Coronary artery (tissue), 2 donors: ENCODE measurements around the gene MAGI2.
A peak's percentile ranks its signal among the peaks of the same experiment; 100 is the strongest.

Source experiments
- DNase-seq: peaks from one replicate; pipeline ENCODE4 v3.0.0-alpha.2; 2017; ENCODE audit warnings: low spot score
- H3K27ac ChIP-seq, 2 donors: fragments of 200-600 bp; sonication (generic); one replicate each; pipeline ENCODE4 v1.5.1; 2016 to 2019
- H3K4me3 ChIP-seq: fragments of 200-600 bp; sonication (generic); 2 replicates; pipeline ENCODE4 v1.5.1; 2016; ENCODE audit warnings: mild to moderate bottlenecking, moderate library complexity
- TF ChIP-seq, protein P1 (sequence below): fragments of 200-600 bp; sonication (generic); IDR thresholded peaks from one replicate; pipeline ENCODE4 v1.5.1; 2019; ENCODE audit warnings: antibody characterized with exemption

Gene MAGI2

GRCh38 chr7:78146546-78146945 is 1306.9 kb downstream of the MAGI2 start:
- TF ChIP-seq, protein P1, sequence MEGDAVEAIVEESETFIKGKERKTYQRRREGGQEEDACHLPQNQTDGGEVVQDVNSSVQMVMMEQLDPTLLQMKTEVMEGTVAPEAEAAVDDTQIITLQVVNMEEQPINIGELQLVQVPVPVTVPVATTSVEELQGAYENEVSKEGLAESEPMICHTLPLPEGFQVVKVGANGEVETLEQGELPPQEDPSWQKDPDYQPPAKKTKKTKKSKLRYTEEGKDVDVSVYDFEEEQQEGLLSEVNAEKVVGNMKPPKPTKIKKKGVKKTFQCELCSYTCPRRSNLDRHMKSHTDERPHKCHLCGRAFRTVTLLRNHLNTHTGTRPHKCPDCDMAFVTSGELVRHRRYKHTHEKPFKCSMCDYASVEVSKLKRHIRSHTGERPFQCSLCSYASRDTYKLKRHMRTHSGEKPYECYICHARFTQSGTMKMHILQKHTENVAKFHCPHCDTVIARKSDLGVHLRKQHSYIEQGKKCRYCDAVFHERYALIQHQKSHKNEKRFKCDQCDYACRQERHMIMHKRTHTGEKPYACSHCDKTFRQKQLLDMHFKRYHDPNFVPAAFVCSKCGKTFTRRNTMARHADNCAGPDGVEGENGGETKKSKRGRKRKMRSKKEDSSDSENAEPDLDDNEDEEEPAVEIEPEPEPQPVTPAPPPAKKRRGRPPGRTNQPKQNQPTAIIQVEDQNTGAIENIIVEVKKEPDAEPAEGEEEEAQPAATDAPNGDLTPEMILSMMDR = no peak
- no peak overlapping the region for H3K27ac ChIP-seq
- no peak for DNase-seq
- no peak overlapping the region for H3K4me3 ChIP-seq

GRCh38 chr7:78143661-78144060 is 1309.8 kb downstream of the MAGI2 start:
- DNase-seq = no peak
- no peak overlapping the region for H3K27ac ChIP-seq
- TF ChIP-seq, protein P1 = no peak
- no peak overlapping the region for H3K4me3 ChIP-seq

- TF ChIP-seq, protein P1 = no peak
- Histone ChIP-seq H3K4me3 (no peak overlapping the region), H3K27ac (no peak overlapping the region)
- no peak for DNase-seq
Measured at GRCh38 chr7:78141522-78142281, 1311.8 kb downstream of the MAGI2 start.

- Histone ChIP-seq H3K4me3 (no peak overlapping the region), H3K27ac (no peak overlapping the region)
- TF ChIP-seq, protein P1 = no peak
- no peak for DNase-seq
Measured at GRCh38 chr7:78140109-78140508, 1313.4 kb downstream of the MAGI2 start.

- DNase-seq = no peak
- Histone ChIP-seq H3K27ac (no peak overlapping the region), H3K4me3 (no peak overlapping the region)
- TF ChIP-seq, protein P1 = no peak
Measured at GRCh38 chr7:78139335-78139734, 1314.1 kb downstream of the MAGI2 start.

GRCh38 chr7:78134774-78135173 is 1318.7 kb downstream of the MAGI2 start:
- H3K4me3 ChIP-seq = no peak overlapping the region
- TF ChIP-seq, protein P1 = no peak
- DNase-seq = no peak
- H3K27ac ChIP-seq = no peak overlapping the region

DNA sequence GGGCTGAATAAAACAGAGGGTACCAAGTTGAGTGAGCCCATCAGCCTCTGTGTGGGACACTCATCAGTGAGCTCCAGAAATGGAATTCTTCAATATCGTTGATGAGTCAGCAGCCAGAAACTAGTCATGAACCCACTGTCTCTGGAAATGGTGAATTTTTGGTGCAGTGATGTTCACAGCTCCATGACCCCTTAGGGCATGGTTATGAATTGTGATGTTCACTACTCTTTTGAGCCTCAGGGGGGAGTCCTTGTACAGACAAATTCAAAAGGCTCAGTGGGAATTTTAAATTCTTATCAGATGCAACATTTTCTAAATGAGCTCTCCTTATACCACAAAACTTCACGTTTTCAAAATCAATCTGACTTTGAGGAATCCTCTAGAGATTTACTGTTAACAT is 1319.2 kb downstream of the MAGI2 start:
- Histone ChIP-seq H3K4me3 (no peak overlapping the region), H3K27ac (no peak overlapping the region)
- DNase-seq = no peak
- TF ChIP-seq, protein P1 = peak; percentile 42
